HT1080 (cell line): ENCODE measurements around the gene IGSF3. TPM values are rescaled to one million over a fixed set of nuclear protein-coding genes. Genes with fewer than 3 reads are reported as not detected.
"Not testable (repeated sequence)": the region's sequence is repeated elsewhere in the genome, so short reads cannot be mapped to it uniquely, and the experiment has no call there.

Source experiments
- DNase-seq: peaks from one replicate; pipeline ENCODE4 v3.0.0-alpha.2; 2015; ENCODE audit warnings: low read depth
- total RNA-seq: library from RNA; depleted of rRNA; stranded (reverse); fragments of >200 nt; shearing (Covaris generic); gene quantifications from 2 replicates; pipeline ENCODE4 v1.2.3, GENCODE V29; 2014

IGSF3 gene
- total RNA-seq, 1 experiment from 2014 or later: 14.0 TPM

DNA sequence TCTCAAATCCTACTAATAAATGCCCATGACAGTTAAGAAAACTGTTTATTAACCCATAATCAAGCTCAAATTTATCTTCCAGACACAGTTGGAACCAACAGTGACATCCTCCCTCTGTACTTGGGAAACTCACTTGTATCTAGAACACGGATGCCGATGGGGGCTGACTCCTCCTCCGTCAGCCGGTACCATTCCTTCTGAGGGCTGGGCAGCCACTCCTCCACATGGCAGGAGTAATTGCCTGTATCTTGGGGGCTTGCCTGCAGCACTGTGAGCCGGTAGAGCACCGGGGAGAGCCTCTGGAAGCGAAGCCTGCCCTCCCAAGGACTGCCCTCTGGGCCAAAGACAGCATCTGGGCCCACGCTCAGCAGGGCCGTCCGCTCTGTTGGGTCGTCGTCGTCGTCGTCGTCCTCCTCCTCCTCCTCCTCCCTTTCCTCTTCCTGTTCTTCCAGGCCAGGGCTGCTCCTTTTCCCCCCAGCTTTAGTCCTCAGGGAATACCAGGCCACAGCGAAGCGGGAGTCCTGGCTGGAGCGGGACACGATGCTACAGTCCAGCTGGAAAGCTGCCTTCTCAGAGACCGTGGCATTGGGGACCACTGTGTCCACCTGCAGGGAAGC is 88.2 kb downstream of the IGSF3 start:
- no peak for DNase-seq

DNA sequence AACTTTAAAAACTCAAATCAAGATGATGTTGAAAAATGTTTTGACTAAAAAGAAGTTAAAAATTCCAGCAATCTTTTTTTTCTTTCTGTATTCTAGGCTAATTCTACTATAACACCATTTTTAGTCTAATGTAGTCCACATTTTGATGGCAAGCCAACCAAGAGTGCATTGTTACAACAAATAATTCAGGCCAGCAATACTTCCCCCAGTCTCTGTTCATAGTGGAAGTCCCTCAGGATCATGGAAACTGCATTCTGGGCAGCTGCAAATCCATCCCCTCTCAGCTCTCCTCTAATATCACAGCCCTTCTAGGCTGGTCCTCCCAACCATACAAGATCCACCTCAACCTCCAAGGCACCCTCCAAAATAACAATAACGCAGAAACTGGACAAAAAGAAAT is 89.0 kb downstream of the IGSF3 start:
- DNase-seq: no peak

DNA sequence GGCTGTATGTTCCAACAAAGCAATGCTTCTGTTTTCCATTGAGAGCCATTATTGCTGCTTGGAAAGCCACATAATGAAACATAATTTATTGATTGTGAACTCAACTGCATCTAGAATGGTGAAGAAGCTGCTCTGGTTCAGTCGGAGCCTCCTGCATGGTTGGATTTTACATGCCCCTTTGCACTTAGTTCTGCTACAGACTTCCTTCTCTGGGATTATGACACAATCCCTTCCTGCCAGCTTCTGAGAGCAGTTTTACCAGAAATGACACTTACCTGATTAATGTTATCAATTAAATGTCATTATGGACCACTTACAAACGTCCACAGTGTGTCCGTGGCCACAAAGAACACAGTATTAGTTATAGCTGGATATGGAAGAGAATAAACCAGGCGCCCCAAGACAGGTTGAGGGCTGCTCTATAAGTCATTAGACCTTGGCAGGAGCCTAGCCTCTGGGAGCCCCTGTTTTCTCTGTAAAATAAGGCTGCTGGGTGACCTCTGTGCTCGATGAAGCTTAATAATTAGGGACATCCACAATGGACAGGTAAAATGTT is 89.7 kb downstream of the IGSF3 start:
- DNase-seq: no peak

DNA sequence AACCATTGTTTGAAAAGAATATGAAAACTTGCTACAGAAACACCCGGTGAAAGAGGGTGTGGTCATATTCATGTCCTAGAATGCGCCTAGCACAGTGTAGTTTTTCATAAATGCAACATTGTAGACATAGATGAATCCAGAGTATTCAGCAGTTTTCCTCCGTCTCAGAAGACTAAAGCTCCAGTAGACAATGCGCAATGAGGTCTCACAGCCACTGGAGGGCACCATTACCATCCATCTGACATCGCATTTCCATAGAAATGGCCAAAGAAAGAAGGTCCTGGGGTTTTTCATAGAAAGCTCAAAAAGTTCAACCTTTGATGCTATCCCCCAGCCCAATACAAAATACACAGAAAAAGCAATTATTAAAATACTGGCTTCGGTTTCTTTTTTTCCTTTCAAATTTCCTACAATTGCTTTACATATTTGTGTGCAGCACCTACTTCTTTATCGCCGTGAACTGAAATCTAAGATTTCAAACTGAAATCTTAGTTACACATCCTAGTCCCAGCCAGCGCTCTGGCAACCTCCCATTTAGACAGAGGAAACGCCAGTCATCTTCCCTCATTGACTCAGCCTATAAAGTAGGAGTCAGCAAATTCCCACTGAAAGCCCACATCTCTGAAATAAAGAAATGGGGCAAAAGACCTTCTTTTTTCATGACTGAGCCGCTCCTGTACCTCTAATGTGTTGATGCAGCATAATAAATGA is 92.8 kb downstream of the IGSF3 start:
- DNase-seq: peak; percentile 73

GRCh38 chr1:116573431-116574095 is 94.0 kb downstream of the IGSF3 start:
- no peak for DNase-seq

DNA sequence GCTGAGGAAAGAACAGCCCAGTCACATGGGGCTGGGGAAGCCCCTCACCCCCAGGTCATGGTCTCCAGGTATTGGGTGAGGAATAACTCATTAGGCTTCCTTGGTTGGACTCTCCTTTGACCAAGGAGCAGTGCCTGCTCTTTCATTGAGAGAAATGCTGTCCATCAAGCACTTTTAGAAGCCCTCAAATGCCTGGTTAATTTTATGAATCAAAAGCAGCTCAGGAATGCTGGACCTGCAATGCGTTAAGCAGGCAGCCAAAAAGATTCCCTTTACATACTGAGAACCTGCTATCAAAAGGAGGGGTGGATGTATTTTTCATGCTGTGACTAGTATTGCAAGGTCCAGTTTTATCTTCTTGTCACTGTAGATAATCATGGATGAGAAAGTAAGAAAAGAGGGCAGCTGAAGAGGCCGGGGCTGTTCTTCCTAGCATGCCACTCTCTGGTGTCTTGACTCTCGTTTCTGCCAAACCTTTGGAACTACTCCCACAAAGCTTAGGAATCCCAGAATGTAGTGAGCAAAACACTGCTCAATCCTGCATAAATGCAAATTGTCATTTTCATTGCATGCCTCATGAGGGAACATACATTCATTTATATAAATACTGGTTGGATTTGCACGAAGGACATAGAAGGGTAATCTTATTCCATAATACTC is 94.6 kb downstream of the IGSF3 start:
- no peak for DNase-seq

DNA sequence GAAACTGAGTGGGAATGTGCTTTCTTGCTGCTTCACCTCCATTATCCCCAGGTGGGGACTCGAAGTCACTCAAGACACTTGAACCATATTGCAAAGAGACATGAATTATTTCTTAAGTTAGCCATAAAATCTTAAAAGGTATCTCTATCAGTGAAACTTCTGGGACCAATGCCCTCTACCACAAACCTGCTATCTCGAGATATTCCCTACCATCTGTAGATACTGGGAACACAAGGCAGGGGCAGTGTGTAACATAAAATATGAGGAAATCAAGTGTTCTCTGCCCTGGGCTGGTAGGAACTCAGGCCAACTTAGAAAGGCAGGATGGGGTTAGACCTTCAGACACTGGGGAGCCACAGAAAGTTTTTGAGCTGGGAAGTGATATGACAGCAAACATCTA is 95.4 kb downstream of the IGSF3 start:
- no peak for DNase-seq

- no peak for DNase-seq
Observed at GRCh38 chr1:116571215-116571919, 96.2 kb downstream of the IGSF3 start.

GRCh38 chr1:116570358-116571214 is 96.9 kb downstream of the IGSF3 start, which contains the start of gene CD58:
Gene CD58, minus strand, starts transcription at chr1:116571026. Its CDS starts 54 bp downstream, at chr1:116570972.
- DNase-seq: peak; percentile 86

- DNase-seq: peak; percentile 38
Observed at GRCh38 chr1:116569776-116570357, 97.7 kb downstream of the IGSF3 start.

GRCh38 chr1:116569381-116569670 is 98.2 kb downstream of the IGSF3 start:
- DNase-seq: no peak

DNA sequence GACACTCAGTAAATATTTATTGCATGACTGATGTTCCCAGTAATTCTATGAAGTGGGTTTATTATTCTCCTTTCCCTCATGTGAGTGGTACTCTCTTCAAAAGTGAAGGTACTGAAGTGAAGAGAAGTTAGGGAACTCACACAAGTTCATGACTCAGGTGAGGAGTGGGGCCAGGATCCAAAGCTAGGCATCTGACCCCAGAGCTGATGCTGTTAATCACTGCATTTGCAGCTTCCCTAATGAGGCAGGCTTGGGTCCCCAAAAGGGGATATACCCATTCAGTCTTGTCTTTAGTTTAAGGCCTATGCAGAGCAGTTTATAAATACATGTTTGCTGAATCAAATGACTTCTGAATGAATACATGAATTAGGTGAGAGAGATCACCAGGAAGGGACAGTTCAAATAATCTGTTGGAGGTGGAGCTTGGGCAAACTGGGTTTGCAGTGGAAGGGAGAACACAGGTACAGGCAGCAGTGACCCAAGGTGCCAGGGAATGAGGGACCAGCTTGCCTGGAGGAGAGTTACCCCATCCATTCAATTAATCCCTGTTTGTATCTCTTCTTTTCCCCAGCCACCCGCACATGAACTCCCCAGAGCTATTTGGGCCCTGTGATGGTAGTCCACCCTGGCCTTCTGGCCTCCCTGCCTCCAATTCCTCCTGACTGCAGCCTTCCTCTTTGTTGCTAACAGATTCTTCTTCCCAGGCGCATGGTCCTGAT is 98.7 kb downstream of the IGSF3 start:
- DNase-seq: no peak

- DNase-seq: no peak
Observed at GRCh38 chr1:116567790-116568661, 99.5 kb downstream of the IGSF3 start.

GRCh38 chr1:116565222-116565621 is 102.3 kb downstream of the IGSF3 start:
- DNase-seq: no peak

- DNase-seq: no peak
Observed at GRCh38 chr1:116564426-116564825, 103.1 kb downstream of the IGSF3 start.

GRCh38 chr1:116562465-116562864 is 105.1 kb downstream of the IGSF3 start:
- DNase-seq: not testable (repeated sequence)

GRCh38 chr1:116561563-116561962 is 106.0 kb downstream of the IGSF3 start:
- DNase-seq: no peak
